ENCODE results near the gene MPPED2. TPM values are rescaled to one million over a fixed set of nuclear protein-coding genes. Genes with fewer than 3 reads are reported as not detected.

The MPPED2 gene
- total RNA-seq, 1 experiment from 2014 or later, result 4.7 TPM

GRCh38 chr11:30635401-30635989, 49.3 kb upstream of the MPPED2 start:
- H3K9me3 ChIP-seq (ENCODE audit: control insufficient read depth, low read depth, low read length), result no peaks in the 10 kb centered on the region
- H3K79me2 ChIP-seq (ENCODE audit: insufficient read depth, low read length), result no peaks in the 10 kb centered on the region
- H2AFZ ChIP-seq (ENCODE audit: low read length), result no peak overlapping the region
- Mint-ChIP-seq H3K4me1 (peaks cover 12 to 16% of the 10 kb centered on the region in 2 experiments), H3K27ac (0 out of 7 replicates have a peak overlapping the region, but pooled peaks of 1 of the 3 experiments have one; percentile 44), H3K27me3 (ENCODE audit: low read depth) (no peaks in the 10 kb centered on the region), H3K9me3 (no peaks in the 10 kb centered on the region), H3K4me3 (peak overlapping the region; percentile 36 to 54; a peak in 3 of 5 replicates), H3K36me3 (ENCODE audit: insufficient read depth in 1 of 3, low read depth in 3 of 3) (no peaks in the 10 kb centered on the region; a peak in 1 of 7 replicates)
- peak; percentile 91 for DNase-seq
- no peak overlapping the region for H2BK15ac ChIP-seq (ENCODE audit: low read depth, low read length)
- no peaks in the 10 kb centered on the region for H3K4me1 ChIP-seq (ENCODE audit: insufficient read depth, low read length)
- no peaks in the 10 kb centered on the region for H3K79me1 ChIP-seq (ENCODE audit: insufficient read depth, low read depth, low read length, poor library complexity, severe bottlenecking)
- H3K56ac ChIP-seq (ENCODE audit: insufficient read length, low read depth, low read length), result no peak overlapping the region
- H2AK5ac ChIP-seq (ENCODE audit: insufficient read length, low read length), result no peak overlapping the region
- H4K20me1 ChIP-seq (ENCODE audit: control insufficient read depth, insufficient read depth, insufficient read length), result no peaks in the 10 kb centered on the region
- WGBS (ENCODE audit: extremely low coverage, insufficient read length, low lambda C conversion rate), result no CpG with 5 or more reads among the region's 13 CpGs
- no peaks in the 10 kb centered on the region for H3K27me3 ChIP-seq (ENCODE audit: insufficient read depth, low read length)
- no peak overlapping the region for H3K23ac ChIP-seq (ENCODE audit: insufficient read length, low read depth, low read length)
- no peak overlapping the region for H3K14ac ChIP-seq (ENCODE audit: insufficient read depth, low read length)
- no peak overlapping the region for H4K91ac ChIP-seq (ENCODE audit: insufficient read length, low read depth, low read length)
- no peak for TF ChIP-seq CTCF (conservative IDR thresholded peaks at IDR 0.05)
- H2BK12ac ChIP-seq (ENCODE audit: insufficient read length, low read depth, low read length), result no peak overlapping the region
- no peak overlapping the region for H2BK120ac ChIP-seq (ENCODE audit: low read depth, low read length, poor library complexity, severe bottlenecking)
- H2BK20ac ChIP-seq (ENCODE audit: low read depth, low read length, poor library complexity, severe bottlenecking), result no peak overlapping the region
- no peak overlapping the region for H3K9ac ChIP-seq (ENCODE audit: extremely low read depth, insufficient read length, low read length)
- no peak overlapping the region for H4K8ac ChIP-seq (replicated peaks; ENCODE audit: insufficient read length, low read depth, low read length)
- H3K23me2 ChIP-seq (ENCODE audit: insufficient read length, low read depth, low read length, poor library complexity, severe bottlenecking), result no peaks in the 10 kb centered on the region
- no peak overlapping the region for H3T11ph ChIP-seq (ENCODE audit: low read length)
- peak overlapping the region; percentile 20 for H3K4me2 ChIP-seq (ENCODE audit: insufficient read depth, insufficient read length, low read length)
- H4K5ac ChIP-seq (ENCODE audit: insufficient read length, low read depth, low read length), result no peak overlapping the region
- H2BK5ac ChIP-seq (ENCODE audit: insufficient read length, low read length), result no peak overlapping the region
- no peak overlapping the region for H3K18ac ChIP-seq (ENCODE audit: insufficient read length, low read depth, low read length)
- H3K27ac ChIP-seq (ENCODE audit: insufficient read length, low read depth, low read length), result no peak overlapping the region
- no peak overlapping the region for H3K4ac ChIP-seq (ENCODE audit: low read depth, low read length)

All from H9 (cell line).